Neural cell (in vitro differentiated cells): ENCODE data around the gene CCDC82. TPM values are rescaled to one million over a fixed set of nuclear protein-coding genes. Genes with fewer than 3 reads are reported as not detected.

ENCODE experiments used
- H2AFZ ChIP-seq: fragments of 200-600, 300-800 bp; sonication (generic), shearing (Covaris generic); 2 replicates; pipeline ENCODE4 v1.6.0; 2014; ENCODE audit warnings: low read depth, mild to moderate bottlenecking, antibody characterized with exemption, low read length, moderate library complexity
- H3F3A ChIP-seq: fragments of 200-600 bp; shearing (Covaris generic); 2 replicates; pipeline ENCODE4 v1.6.1; 2016; ENCODE audit warnings: mild to moderate bottlenecking, moderate library complexity, mixed read lengths, antibody characterized with exemption, low read length; ENCODE audit not compliant: insufficient read depth, poor library complexity, severe bottlenecking
- H3K27ac ChIP-seq: fragments of 200-600, 300-800 bp; sonication (generic), shearing (Covaris generic); 2 replicates; pipeline ENCODE4 v1.5.1; 2014; ENCODE audit warnings: mild to moderate bottlenecking, low read length, moderate library complexity
- H3K27me3 ChIP-seq: fragments of 300-800, 200-600 bp; sonication (generic), shearing (Covaris generic); 2 replicates; pipeline ENCODE4 v1.6.0; 2014; ENCODE audit warnings: mild to moderate bottlenecking, low read depth, low read length, moderate library complexity; ENCODE audit not compliant: insufficient read depth
- H3K36me3 ChIP-seq: fragments of 300-800, 200-600 bp; sonication (generic), shearing (Covaris generic); 2 replicates; pipeline ENCODE4 v1.5.1; 2014; ENCODE audit warnings: mild to moderate bottlenecking, antibody characterized with exemption, low read length, moderate library complexity; ENCODE audit not compliant: insufficient read depth
- H3K4me2 ChIP-seq: fragments of 300-800, 200-600 bp; sonication (generic), shearing (Covaris generic); 2 replicates; pipeline ENCODE4 v1.6.0; 2014; ENCODE audit warnings: mild to moderate bottlenecking, low read length
- H3K4me3 ChIP-seq: fragments of 300-800, 200-600 bp; sonication (generic), shearing (Covaris generic); 2 replicates; pipeline ENCODE4 v1.5.1; 2014; ENCODE audit warnings: mild to moderate bottlenecking, low read length, moderate library complexity
- H3K79me2 ChIP-seq: fragments of 200-600 bp; shearing (Covaris generic); replicated peaks from 2 replicates; pipeline ENCODE4 v1.6.0; 2014; ENCODE audit warnings: mild to moderate bottlenecking, low read length, moderate library complexity; ENCODE audit not compliant: insufficient read depth
- H3K9ac ChIP-seq: fragments of 300-800, 200-600 bp; sonication (generic), shearing (Covaris generic); 2 replicates; pipeline ENCODE4 v1.6.1; 2016; ENCODE audit warnings: mild to moderate bottlenecking, low read length, mixed read lengths
- H3K9me2 ChIP-seq: fragments of 200-600 bp; shearing (Covaris generic); 2 replicates; pipeline ENCODE4 v1.6.1; 2016; ENCODE audit warnings: mild to moderate bottlenecking, low read length, mixed read lengths; ENCODE audit not compliant: insufficient read depth
- H3K9me3 ChIP-seq: fragments of 200-600, 300-800 bp; sonication (generic), shearing (Covaris generic); 2 replicates; pipeline ENCODE4 v1.6.1; 2016; ENCODE audit warnings: mild to moderate bottlenecking, mixed run types, low read length, moderate library complexity, mixed read lengths
- H4K20me1 ChIP-seq: fragments of 200-600 bp; shearing (Covaris generic); 2 replicates; pipeline ENCODE4 v1.6.1; 2016; ENCODE audit warnings: mild to moderate bottlenecking, mixed run types; ENCODE audit not compliant: insufficient read depth
- EP300 ChIP-seq: fragments of 450-650 bp; conservative IDR thresholded peaks from 2 replicates; pipeline ENCODE4 v1.6.1; 2014; ENCODE audit warnings: antibody characterized with exemption, mild to moderate bottlenecking, moderate library complexity; ENCODE audit not compliant: poor library complexity, severe bottlenecking
- EZH2 ChIP-seq: fragments of 200-600, 300-800 bp; shearing (Covaris generic), sonication (generic); IDR thresholded peaks from 2 replicates; pipeline ENCODE4 v1.6.1; 2014; ENCODE audit warnings: antibody characterized with exemption, low read length, borderline replicate concordance, mild to moderate bottlenecking; ENCODE audit not compliant: insufficient read depth, poor library complexity, severe bottlenecking
- MXI1 ChIP-seq: fragments of 450-650 bp; conservative IDR thresholded peaks from 2 replicates; pipeline ENCODE4 v1.6.1; 2014; ENCODE audit warnings: antibody characterized with exemption, mild to moderate bottlenecking; ENCODE audit not compliant: poor library complexity, severe bottlenecking
- POLR2AphosphoS5 ChIP-seq: IDR thresholded peaks from 2 replicates; pipeline ENCODE4 v1.6.1; 2012
- RAD21 ChIP-seq: fragments of 450-650 bp; conservative IDR thresholded peaks from 2 replicates; pipeline ENCODE4 v1.6.1; 2014; ENCODE audit warnings: antibody characterized with exemption, mild to moderate bottlenecking, moderate library complexity
- REST ChIP-seq: IDR thresholded peaks from 2 replicates; pipeline ENCODE4 v1.6.1; 2012; ENCODE audit warnings: borderline replicate concordance
- SMC3 ChIP-seq: fragments of 450-650 bp; conservative IDR thresholded peaks from 2 replicates; pipeline ENCODE4 v1.6.1; 2014; ENCODE audit warnings: antibody characterized with exemption, mild to moderate bottlenecking, moderate library complexity; ENCODE audit not compliant: poor library complexity
- TAF1 ChIP-seq: IDR thresholded peaks from 2 replicates; pipeline ENCODE4 v1.6.1; 2012; ENCODE audit warnings: low read depth
- polyA plus RNA-seq: library from polyadenylated mRNA; depleted of rRNA; stranded (reverse); fragments of >200 nt; gene quantifications from 2 replicates; pipeline ENCODE4 v1.2.3, GENCODE V29; 2014
- TF ChIP-seq, protein P1 (sequence below): fragments of 450-650 bp; IDR thresholded peaks from 2 replicates; pipeline ENCODE4 v1.5.1; 2014; ENCODE audit warnings: antibody characterized with exemption, mild to moderate bottlenecking, moderate library complexity; ENCODE audit not compliant: poor library complexity, severe bottlenecking

CCDC82 gene
- polyA plus RNA-seq, 1 donor from 2014 or later = 238 TPM

DNA sequence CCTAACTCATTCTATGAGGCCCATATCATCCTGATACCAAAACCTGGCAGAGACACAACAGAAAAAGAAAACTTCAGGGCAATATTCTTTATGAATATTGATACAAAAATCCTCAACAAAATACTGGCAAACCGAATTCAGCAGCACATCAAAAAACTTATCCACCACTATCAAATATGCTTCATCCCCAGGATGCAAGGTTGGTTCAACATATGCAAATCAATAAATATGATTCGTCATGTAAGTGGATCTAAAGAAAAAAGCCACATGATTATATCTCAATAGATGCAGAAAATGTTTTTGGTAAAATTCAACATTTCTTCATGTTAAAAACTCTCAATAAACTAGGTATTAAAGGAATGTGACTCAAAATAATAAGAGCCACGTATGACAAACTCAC is 41.0 kb upstream of the CCDC82 start:
- no peaks in the 10 kb centered on the region for H4K20me1 ChIP-seq
- no peak overlapping the region for H3K9ac ChIP-seq
- no peak for TF ChIP-seq TAF1
- TF ChIP-seq REST = no peak
- no peak for TF ChIP-seq EP300
- TF ChIP-seq RAD21 = no peak
- TF ChIP-seq, protein P1, sequence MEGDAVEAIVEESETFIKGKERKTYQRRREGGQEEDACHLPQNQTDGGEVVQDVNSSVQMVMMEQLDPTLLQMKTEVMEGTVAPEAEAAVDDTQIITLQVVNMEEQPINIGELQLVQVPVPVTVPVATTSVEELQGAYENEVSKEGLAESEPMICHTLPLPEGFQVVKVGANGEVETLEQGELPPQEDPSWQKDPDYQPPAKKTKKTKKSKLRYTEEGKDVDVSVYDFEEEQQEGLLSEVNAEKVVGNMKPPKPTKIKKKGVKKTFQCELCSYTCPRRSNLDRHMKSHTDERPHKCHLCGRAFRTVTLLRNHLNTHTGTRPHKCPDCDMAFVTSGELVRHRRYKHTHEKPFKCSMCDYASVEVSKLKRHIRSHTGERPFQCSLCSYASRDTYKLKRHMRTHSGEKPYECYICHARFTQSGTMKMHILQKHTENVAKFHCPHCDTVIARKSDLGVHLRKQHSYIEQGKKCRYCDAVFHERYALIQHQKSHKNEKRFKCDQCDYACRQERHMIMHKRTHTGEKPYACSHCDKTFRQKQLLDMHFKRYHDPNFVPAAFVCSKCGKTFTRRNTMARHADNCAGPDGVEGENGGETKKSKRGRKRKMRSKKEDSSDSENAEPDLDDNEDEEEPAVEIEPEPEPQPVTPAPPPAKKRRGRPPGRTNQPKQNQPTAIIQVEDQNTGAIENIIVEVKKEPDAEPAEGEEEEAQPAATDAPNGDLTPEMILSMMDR = no peak
- no peak for TF ChIP-seq EZH2
- TF ChIP-seq POLR2AphosphoS5 = no peak
- TF ChIP-seq SMC3 = no peak
- TF ChIP-seq MXI1 = no peak
- no peak overlapping the region for H2AFZ ChIP-seq
- no peak overlapping the region for H3K27ac ChIP-seq
- H3K9me2 ChIP-seq = no peaks in the 10 kb centered on the region
- no peaks in the 10 kb centered on the region for H3K9me3 ChIP-seq
- no peak overlapping the region for H3K4me2 ChIP-seq
- no peaks in the 10 kb centered on the region for H3K27me3 ChIP-seq
- peaks cover 5% of the 10 kb centered on the region for H3F3A ChIP-seq
- H3K79me2 ChIP-seq = no peaks in the 10 kb centered on the region
- no peak overlapping the region for H3K4me3 ChIP-seq
- no peaks in the 10 kb centered on the region for H3K36me3 ChIP-seq

DNA sequence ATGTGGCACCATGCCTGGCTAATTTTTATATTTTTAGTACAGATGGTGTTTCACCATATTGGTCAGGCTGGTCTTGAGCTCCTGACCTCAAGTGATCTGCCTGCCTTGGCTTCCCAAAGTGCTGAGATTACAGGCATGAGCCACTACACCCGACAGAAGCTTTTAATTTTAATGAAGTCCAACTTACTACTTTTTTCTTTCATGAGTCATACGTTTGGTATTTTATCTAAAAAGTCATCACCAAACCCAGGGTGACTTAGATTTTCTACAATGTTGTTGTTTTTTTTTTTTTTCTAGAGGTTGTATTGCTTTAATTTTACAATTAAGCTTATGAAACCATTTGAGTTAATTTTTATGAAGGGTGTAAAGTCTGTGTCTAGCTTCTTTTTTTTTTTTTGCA is 35.0 kb upstream of the CCDC82 start:
- no peak overlapping the region for H3K4me3 ChIP-seq
- H3K27me3 ChIP-seq = no peaks in the 10 kb centered on the region

More for the DNA sequence above, 35.0 kb upstream of the CCDC82 start:
- Histone ChIP-seq H3K9me3 (no peaks in the 10 kb centered on the region), H3F3A (no peaks in the 10 kb centered on the region), H3K36me3 (no peaks in the 10 kb centered on the region), H3K27ac (no peak overlapping the region), H2AFZ (no peak overlapping the region), H3K79me2 (no peaks in the 10 kb centered on the region), H3K9me2 (no peaks in the 10 kb centered on the region), H3K4me2 (no peak overlapping the region), H4K20me1 (no peaks in the 10 kb centered on the region), H3K9ac (no peak overlapping the region)
- TF ChIP-seq TAF1 (no peak), POLR2AphosphoS5 (no peak), REST (no peak), MXI1 (no peak), EZH2 (no peak), EP300 (no peak), SMC3 (no peak), RAD21 (no peak)
- TF ChIP-seq, protein P1 = no peak
